Activated CD8-positive, alpha-beta memory T cell treated with anti-CD3 and anti-CD28 coated beads, Interleukin-2, amount 50 U/mL, for 24 hours (primary cell): ENCODE data around the gene TAS2R40.
"Not testable (repeated sequence)": the region's sequence is repeated elsewhere in the genome, so short reads cannot be mapped to it uniquely, and the experiment has no call there.

Source experiments
- DNase-seq: peaks from one replicate; pipeline ENCODE4 v3.0.0-alpha.2; 2020; ENCODE audit errors: extremely low read depth

Gene TAS2R40

GRCh38 chr7:143250199-143250598 is 28.4 kb downstream of the TAS2R40 start:
- no peak for DNase-seq

- DNase-seq, result no peak
These were observed 29.0 kb downstream of the TAS2R40 start for GRCh38 chr7:143250822-143251221.

DNA sequence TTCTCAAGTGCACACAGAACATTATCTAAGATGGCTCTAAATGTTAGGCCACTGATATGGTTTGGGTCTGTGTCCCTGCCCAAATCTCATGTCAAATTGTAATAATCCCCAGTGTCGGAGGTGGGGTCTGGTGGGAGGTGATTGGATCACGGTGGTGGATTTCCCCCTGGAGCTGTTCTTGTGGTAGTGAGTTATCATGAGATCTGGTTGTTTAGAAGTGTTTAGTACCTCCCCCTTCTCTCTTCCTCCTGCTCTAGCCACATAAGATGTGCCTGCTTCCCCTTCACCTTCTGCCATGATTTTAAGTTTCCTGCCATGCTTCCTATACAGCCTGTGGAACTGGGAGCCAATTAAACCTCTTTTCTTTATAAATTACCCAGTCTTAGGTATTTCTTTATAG is 30.2 kb downstream of the TAS2R40 start:
- no peak for DNase-seq

DNA sequence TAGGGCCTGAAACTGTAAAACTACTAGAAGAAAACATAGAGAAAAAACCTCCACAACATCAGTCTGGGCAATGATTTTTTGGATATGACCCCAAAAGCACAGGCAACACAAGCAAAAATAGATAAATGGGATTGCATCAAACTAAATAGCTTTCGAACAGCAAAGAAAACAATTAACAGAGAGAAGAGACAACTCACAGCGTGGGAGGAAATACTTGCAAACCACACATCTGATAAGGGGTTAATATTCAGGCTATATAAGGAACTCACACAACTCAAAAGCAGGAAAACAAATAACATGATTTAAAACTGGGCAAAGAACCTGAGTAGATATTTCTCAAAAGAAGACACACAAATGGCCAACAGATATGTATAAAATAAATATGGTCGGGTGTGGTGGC is 33.7 kb downstream of the TAS2R40 start:
- no peak for DNase-seq

DNA sequence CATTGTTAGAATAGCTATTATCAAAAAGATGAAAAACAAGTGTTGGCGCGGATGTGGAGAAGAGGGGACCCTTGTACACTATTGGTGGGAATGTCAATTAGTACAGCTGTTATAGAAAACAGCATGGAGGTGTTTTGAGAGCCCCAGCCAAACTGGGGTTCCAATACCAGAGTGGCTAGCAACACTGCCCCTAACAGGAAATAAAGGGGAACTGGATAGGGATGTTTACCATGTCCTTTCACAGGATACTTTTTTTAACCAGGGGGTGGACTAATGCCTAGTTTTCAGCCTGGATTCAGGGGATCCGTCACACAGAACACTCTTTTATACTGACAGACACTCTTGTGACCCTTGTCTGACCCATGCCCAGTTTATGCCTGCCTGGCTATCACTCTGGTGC is 34.5 kb downstream of the TAS2R40 start:
- DNase-seq, result no peak

DNA sequence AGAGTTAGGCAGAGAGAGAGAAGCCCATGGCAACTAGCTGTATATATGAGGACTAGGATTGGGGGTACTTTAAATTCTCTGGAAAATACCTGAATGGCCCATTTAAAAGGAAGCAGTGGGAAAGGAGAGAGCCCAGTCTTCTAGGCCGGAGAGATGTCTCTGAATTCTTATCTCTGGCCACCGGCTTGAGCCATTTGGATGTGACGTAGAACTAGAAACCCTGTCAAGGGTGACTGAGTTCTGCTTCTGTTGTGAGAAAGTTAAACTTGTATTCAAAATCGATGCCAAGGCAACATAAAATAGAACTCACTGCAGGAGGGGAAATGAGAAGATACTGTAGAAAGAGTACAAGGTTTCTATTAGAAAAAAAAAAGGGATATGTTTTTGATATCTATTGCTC is 35.1 kb downstream of the TAS2R40 start:
- no peak for DNase-seq

DNA sequence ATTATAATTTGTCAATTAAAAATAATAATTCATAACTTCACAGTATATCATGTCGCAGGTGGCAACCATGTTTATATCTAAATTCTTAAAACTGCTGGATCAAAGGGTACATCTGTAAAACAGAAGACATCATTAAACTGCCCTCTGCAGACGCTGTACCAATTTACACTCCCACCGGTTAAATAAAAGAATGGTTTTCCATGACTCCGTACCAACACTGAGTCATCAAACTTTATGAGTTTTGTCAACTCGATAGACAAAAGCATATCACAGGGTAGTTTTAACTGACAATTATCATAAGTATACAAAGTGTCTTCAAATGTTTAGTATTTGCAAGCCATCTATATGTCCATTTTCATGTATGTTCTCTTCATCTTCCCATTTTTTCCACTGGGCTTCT is 35.7 kb downstream of the TAS2R40 start:
- no peak for DNase-seq

DNA sequence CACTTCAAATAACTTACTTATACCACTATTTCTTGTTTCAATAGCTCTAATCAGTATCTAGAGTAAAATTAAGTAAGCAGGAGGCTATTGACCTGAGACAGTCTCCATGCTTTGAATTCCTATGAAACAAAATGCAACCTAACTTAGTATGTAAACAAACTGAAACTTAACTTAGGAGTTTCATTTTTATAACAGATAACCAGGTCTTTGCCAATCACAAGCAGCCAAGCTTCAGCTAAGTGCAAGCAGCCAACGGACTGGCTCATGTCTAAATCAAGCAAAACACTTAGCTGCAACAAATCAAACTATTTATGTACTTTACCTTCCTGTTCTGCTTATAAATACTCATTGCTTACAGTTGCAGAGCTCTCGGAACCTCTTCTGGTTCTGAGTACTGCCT is 37.0 kb downstream of the TAS2R40 start:
- no peak for DNase-seq

GRCh38 chr7:143259765-143260164 is 37.9 kb downstream of the TAS2R40 start:
- DNase-seq, result no peak

GRCh38 chr7:143261901-143262300 is 40.1 kb downstream of the TAS2R40 start:
- DNase-seq, result no peak

- DNase-seq, result peak; percentile 69
These were observed 41.7 kb downstream of the TAS2R40 start, which contains the start of gene GSTK1 for GRCh38 chr7:143263266-143264195. TSS of gene GSTK1 (plus strand) at chr7:143263441. CDS start at chr7:143263514, 73 bp downstream.

GRCh38 chr7:143264196-143264568 is 42.3 kb downstream of the TAS2R40 start:
- DNase-seq, result not testable (repeated sequence)

DNA sequence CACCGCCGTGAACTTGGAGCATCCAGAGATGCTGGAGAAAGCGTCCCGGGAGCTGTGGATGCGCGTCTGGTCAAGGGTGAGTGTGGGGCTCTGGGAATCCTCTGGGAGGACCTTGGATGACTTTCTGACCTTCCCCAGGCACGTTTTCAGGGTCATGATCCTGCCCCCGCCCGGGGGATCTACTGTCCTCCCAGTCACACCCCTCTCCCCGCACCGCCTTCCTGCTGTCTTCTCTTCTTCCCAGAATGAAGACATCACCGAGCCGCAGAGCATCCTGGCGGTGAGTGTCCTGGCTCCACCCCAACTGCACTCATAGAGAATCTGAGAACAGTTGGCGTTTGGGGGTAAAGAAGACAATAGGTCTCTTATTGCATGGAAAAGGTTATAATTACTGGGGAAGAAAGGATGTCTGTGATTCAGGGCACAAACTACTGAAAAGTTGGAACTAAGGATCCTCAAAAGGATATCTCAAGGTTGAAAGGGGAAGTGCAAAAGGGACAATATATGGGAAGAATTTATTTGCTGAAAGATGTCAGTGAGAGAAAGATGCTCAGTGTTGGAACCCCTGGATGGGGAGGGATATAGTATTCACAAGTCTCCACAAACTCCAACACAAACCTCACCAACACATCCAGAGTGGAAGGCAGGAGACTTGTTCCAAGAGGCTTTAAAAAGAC is 43.3 kb downstream of the TAS2R40 start:
- DNase-seq, result no peak

- no peak for DNase-seq
These were observed 47.4 kb downstream of the TAS2R40 start for GRCh38 chr7:143269251-143269650.

DNA sequence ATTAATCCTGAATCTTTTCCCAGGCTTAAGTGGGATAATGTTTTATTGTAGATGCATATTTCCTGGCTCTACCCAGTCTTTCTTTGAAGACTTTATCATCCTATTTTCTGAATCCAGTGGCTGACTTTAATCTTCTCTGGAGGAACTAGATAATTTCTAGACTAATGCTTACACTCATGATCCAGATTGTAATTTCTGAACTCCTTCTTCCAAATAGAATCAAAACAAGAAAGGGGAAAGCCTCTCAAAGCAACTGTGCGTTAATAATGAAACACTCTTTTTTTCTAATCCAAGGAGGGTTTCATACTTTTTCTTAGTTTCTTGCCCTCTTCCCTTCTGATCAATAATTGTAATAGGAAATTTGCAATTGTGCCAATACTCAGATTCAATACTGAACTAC is 49.4 kb downstream of the TAS2R40 start:
- DNase-seq, result no peak
